Cardiac muscle cell (in vitro differentiated cells and primary cell): ENCODE measurements around the gene CUBN. TPM values are rescaled to one million over a fixed set of nuclear protein-coding genes. Genes with fewer than 3 reads are reported as not detected.
A peak's percentile ranks its signal among the peaks of the same experiment; 100 is the strongest.

ENCODE experiments used
- DNase-seq, 2 donors: peaks; one replicate each; pipeline versions ENCODE4 v3.0.0 to v3.0.0-alpha.2; 2010 to 2017; ENCODE audit warnings: low read depth in 1 of 2, low spot score in 1 of 2
- H3K27ac ChIP-seq: fragments of 200-600 bp; sonication (generic); 2 replicates; pipeline ENCODE4 v1.5.1; 2016
- H3K27me3 ChIP-seq: fragments of 200-600 bp; sonication (generic); 2 replicates; pipeline ENCODE4 v1.6.0; 2016; ENCODE audit warnings: control low read depth
- H3K36me3 ChIP-seq: fragments of 200-600 bp; sonication (generic); 2 replicates; pipeline ENCODE4 v1.5.1; 2016; ENCODE audit warnings: control low read depth
- H3K4me1 ChIP-seq: fragments of 200-600 bp; sonication (generic); 2 replicates; pipeline ENCODE4 v1.8.1; 2017; ENCODE audit warnings: low read depth, mild to moderate bottlenecking, mixed run types
- H3K4me3 ChIP-seq: fragments of 200-600 bp; sonication (generic); 2 replicates; pipeline ENCODE4 v1.5.1; 2016; ENCODE audit warnings: mild to moderate bottlenecking
- H3K9me3 ChIP-seq: fragments of 200-600 bp; sonication (generic); 2 replicates; pipeline ENCODE4 v1.5.1; 2017; ENCODE audit warnings: low read depth, mild to moderate bottlenecking, control low read depth
- polyA plus RNA-seq: library from polyadenylated mRNA; unstranded; fragments of >200 nt; fragmentation: Nextera tagmentation; extraction: Ambion mirVana; gene quantifications from 2 replicates; pipeline ENCODE4 v1.2.1, GENCODE V29; 2016
- total RNA-seq: library from RNA; depleted of rRNA; stranded (reverse); fragments of >200 nt; gene quantifications from 2 replicates; pipeline ENCODE4 v1.2.3, GENCODE V29; 2016
- TF ChIP-seq, protein P1 (sequence below): IDR thresholded peaks from 2 replicates; pipeline ENCODE4 v1.5.1; 2012; ENCODE audit warnings: low read depth, mild to moderate bottlenecking, low read length

The CUBN gene
- total and polyA plus RNA-seq, 2 experiments from 2014 or later, result 0.79 to 2.7 TPM

DNA sequence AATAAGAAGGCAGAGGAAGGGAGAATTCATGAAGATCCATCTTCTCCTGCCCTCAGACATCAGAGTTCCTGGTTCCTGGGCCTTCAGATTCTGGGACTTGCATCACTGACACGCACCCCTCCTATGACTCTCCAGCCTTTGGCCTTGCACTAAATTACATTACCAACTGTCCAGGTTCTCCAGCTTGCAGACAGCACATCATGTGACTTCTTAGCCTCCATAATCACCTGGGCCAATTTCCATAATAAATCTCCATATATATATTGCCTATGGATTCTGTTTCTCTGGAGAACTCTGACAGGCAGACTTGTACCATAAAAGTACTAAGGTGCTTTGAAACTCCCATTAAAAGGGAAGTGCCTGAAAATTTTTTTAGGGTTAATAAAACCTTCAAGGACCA lies 335.6 kb downstream of the CUBN start:
- Histone ChIP-seq H3K4me3 (no peak overlapping the region), H3K27me3 (no peaks in the 10 kb centered on the region), H3K27ac (no peak overlapping the region), H3K9me3 (no peaks in the 10 kb centered on the region), H3K36me3 (no peaks in the 10 kb centered on the region), H3K4me1 (no peaks in the 10 kb centered on the region)
- DNase-seq, result no peak
- TF ChIP-seq, protein P1, sequence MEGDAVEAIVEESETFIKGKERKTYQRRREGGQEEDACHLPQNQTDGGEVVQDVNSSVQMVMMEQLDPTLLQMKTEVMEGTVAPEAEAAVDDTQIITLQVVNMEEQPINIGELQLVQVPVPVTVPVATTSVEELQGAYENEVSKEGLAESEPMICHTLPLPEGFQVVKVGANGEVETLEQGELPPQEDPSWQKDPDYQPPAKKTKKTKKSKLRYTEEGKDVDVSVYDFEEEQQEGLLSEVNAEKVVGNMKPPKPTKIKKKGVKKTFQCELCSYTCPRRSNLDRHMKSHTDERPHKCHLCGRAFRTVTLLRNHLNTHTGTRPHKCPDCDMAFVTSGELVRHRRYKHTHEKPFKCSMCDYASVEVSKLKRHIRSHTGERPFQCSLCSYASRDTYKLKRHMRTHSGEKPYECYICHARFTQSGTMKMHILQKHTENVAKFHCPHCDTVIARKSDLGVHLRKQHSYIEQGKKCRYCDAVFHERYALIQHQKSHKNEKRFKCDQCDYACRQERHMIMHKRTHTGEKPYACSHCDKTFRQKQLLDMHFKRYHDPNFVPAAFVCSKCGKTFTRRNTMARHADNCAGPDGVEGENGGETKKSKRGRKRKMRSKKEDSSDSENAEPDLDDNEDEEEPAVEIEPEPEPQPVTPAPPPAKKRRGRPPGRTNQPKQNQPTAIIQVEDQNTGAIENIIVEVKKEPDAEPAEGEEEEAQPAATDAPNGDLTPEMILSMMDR, result no peak

DNA sequence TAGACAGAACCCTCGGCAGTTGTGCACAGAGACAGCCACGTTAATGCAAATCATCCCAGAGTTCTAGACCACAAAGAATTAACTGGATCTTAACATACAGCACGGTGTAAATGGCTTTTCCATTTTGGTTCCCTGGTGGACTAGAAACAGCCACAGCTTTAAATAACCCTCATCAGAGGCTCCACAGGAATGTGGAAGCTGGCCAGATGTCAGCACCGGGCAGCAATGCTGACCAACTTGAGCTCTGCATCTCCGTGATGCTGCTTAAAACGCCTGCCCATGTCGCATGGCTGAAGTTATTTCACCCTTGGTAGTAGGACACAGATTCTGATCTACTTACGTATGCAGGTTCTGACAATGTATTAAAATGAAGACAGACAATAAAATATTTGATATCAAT lies 336.9 kb downstream of the CUBN start:
- no peaks in the 10 kb centered on the region for H3K27me3 ChIP-seq
- no peaks in the 10 kb centered on the region for H3K4me1 ChIP-seq
- H3K4me3 ChIP-seq, result no peak overlapping the region
- DNase-seq, result peak; percentile 32 to 66
- H3K27ac ChIP-seq, result no peak overlapping the region
- TF ChIP-seq, protein P1, result no peak
- no peaks in the 10 kb centered on the region for H3K36me3 ChIP-seq
- H3K9me3 ChIP-seq, result no peaks in the 10 kb centered on the region

- Histone ChIP-seq H3K27ac (no peak overlapping the region), H3K36me3 (no peaks in the 10 kb centered on the region), H3K27me3 (no peaks in the 10 kb centered on the region), H3K9me3 (no peaks in the 10 kb centered on the region), H3K4me3 (no peak overlapping the region), H3K4me1 (no peaks in the 10 kb centered on the region)
- TF ChIP-seq, protein P1, result no peak
- no peak for DNase-seq
These were observed 339.8 kb downstream of the CUBN start for GRCh38 chr10:16789765-16790164.

DNA sequence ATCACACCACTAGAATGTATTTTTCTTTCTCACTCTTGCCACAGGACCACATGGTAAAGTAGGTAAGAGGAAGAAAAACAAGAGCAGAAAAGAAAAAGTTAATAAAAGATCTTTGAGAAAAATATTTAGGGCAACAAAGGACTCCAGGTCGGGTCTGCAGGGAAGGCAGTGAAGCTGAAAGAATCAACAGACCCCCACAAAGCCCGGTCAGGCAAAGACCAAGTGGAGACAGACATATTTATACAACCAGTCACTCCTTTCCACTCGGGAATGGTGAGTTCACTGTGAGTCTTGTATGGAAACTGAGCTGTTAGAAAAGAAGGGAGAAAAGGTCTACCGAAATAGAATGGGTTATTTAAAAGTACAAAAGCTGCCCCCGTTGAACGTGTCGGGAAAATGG lies 340.4 kb downstream of the CUBN start:
- no peaks in the 10 kb centered on the region for H3K36me3 ChIP-seq
- H3K4me3 ChIP-seq, result no peak overlapping the region
- TF ChIP-seq, protein P1, result no peak
- H3K27me3 ChIP-seq, result no peaks in the 10 kb centered on the region
- no peaks in the 10 kb centered on the region for H3K4me1 ChIP-seq
- H3K27ac ChIP-seq, result no peak overlapping the region
- DNase-seq, result no peak
- no peaks in the 10 kb centered on the region for H3K9me3 ChIP-seq

- H3K4me3 ChIP-seq, result no peak overlapping the region
- no peaks in the 10 kb centered on the region for H3K9me3 ChIP-seq
- H3K4me1 ChIP-seq, result no peaks in the 10 kb centered on the region
- no peak overlapping the region for H3K27ac ChIP-seq
- no peaks in the 10 kb centered on the region for H3K36me3 ChIP-seq
- no peaks in the 10 kb centered on the region for H3K27me3 ChIP-seq
- no peak for DNase-seq
- TF ChIP-seq, protein P1, result no peak
These were observed 340.8 kb downstream of the CUBN start for GRCh38 chr10:16788778-16789177.

DNA sequence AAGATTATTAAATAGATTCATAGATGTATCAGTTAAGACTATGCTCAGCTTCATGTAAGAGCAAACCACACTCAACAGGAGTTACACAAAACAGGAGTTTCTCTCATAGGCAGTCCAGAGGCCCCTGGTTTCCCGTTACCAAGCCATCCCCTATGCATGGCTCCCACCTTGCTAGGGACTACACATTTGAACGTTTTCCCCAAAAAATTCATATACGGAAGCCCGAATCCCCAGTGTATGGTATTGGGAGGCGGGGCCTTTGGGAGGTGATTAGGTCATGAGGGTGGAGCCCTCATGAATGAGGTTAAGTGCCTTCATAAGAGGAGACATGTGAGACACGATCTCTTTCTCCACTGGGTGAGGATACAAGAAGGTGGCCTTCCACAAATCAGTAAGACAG lies 341.5 kb downstream of the CUBN start:
- Histone ChIP-seq H3K4me1 (no peaks in the 10 kb centered on the region), H3K27ac (no peak overlapping the region), H3K36me3 (no peaks in the 10 kb centered on the region), H3K9me3 (no peaks in the 10 kb centered on the region), H3K27me3 (no peaks in the 10 kb centered on the region), H3K4me3 (no peak overlapping the region)
- no peak for DNase-seq
- TF ChIP-seq, protein P1, result no peak
